COLO668 (cell line): ENCODE measurements around the gene TAAR1.
"Not testable (repeated sequence)": the region's sequence is repeated elsewhere in the genome, so short reads cannot be mapped to it uniquely, and the experiment has no call there.

Experiments used
- DNase-seq: peaks from one replicate; lab custom pipeline; 2025; ENCODE audit not compliant: unreplicated experiment; lab: John Stamatoyannopoulos, UW

TAAR1 gene

GRCh38 chr6:132600900-132601299 lies 58.1 kb downstream of the TAAR1 start:
- not testable (repeated sequence) for DNase-seq

- no peak for DNase-seq
Observed at GRCh38 chr6:132598473-132598872, 60.5 kb downstream of the TAAR1 start.

GRCh38 chr6:132596201-132596600 lies 62.8 kb downstream of the TAAR1 start:
- no peak for DNase-seq
